VCaP (cell line): ENCODE data around the gene C4orf50.

Experiments
- H3K27ac ChIP-seq: fragments of 450-650 bp; 2 replicates; pipeline ENCODE4 v1.5.1; 2017
- CTCF ChIP-seq: fragments of 450-650 bp; conservative IDR thresholded peaks from 2 replicates; pipeline ENCODE4 v1.5.1; 2017; ENCODE audit warnings: mild to moderate bottlenecking, moderate library complexity

The C4orf50 gene

DNA sequence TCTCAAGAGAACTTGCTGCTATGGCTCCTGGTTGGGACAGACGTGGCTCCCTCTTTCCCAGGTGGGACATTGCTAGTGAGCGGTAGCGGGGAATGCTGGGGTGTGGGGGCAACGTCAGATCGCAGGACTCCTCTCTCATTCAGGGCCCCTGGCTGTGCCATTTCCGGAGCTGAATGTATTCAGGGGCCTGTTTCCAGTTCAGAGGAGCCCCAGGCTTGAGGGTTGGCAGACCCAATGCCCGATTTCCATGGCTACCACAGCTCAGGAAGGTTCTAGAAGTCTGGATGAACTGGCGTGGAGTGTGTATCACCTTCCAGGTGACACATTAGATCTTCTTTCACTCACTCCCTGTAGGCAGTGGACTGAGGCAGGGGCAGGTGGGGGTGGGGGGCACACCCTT is 99.2 kb downstream of the C4orf50 start:
- no peak overlapping the region for H3K27ac ChIP-seq
- no peak for TF ChIP-seq CTCF

- no peak overlapping the region for H3K27ac ChIP-seq
- TF ChIP-seq CTCF = no peak
These were observed 99.8 kb downstream of the C4orf50 start for GRCh38 chr4:5918331-5918985.

GRCh38 chr4:5917672-5918071 is 100.6 kb downstream of the C4orf50 start:
- H3K27ac ChIP-seq = no peak overlapping the region
- no peak for TF ChIP-seq CTCF

GRCh38 chr4:5916229-5916628 is 102.0 kb downstream of the C4orf50 start:
- no peak overlapping the region for H3K27ac ChIP-seq
- TF ChIP-seq CTCF = no peak

- H3K27ac ChIP-seq = no peak overlapping the region
- TF ChIP-seq CTCF = no peak
These were observed 104.8 kb downstream of the C4orf50 start for GRCh38 chr4:5913454-5913853.

GRCh38 chr4:5912614-5913019 is 105.6 kb downstream of the C4orf50 start:
- no peak for TF ChIP-seq CTCF
- H3K27ac ChIP-seq = no peak overlapping the region

GRCh38 chr4:5908876-5909427 is 109.3 kb downstream of the C4orf50 start:
- no peak for TF ChIP-seq CTCF
- H3K27ac ChIP-seq = no peak overlapping the region
